Measurements from ENCODE around the gene PPP1R36. TPM values are rescaled to one million over a fixed set of nuclear protein-coding genes. Genes with fewer than 3 reads are reported as not detected.

Gene PPP1R36
- total and polyA plus RNA-seq, 7 donors = 1.1 to 8.6 (median 2.3) TPM; not detected in 2

- DNase-seq = no peak
- TF ChIP-seq POLR2AphosphoS5 (IDR thresholded peaks at IDR 0.05) (no peak), EP300 (IDR thresholded peaks at IDR 0.05) (no peak), POLR2A (IDR thresholded peaks at IDR 0.05) (no peak)
- TF ChIP-seq, protein P1, sequence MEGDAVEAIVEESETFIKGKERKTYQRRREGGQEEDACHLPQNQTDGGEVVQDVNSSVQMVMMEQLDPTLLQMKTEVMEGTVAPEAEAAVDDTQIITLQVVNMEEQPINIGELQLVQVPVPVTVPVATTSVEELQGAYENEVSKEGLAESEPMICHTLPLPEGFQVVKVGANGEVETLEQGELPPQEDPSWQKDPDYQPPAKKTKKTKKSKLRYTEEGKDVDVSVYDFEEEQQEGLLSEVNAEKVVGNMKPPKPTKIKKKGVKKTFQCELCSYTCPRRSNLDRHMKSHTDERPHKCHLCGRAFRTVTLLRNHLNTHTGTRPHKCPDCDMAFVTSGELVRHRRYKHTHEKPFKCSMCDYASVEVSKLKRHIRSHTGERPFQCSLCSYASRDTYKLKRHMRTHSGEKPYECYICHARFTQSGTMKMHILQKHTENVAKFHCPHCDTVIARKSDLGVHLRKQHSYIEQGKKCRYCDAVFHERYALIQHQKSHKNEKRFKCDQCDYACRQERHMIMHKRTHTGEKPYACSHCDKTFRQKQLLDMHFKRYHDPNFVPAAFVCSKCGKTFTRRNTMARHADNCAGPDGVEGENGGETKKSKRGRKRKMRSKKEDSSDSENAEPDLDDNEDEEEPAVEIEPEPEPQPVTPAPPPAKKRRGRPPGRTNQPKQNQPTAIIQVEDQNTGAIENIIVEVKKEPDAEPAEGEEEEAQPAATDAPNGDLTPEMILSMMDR (IDR thresholded peaks at IDR 0.05) = no peak
- Histone ChIP-seq H3K36me3 (no peaks in the 10 kb centered on the region), H3K4me1 (peaks cover 0 to 12% (median 5%) of the 10 kb centered on the region in 4 donors), H3K4me3 (no peak overlapping the region), H3K9me3 (no peaks in the 10 kb centered on the region), H3K27ac (no peak overlapping the region), H3K27me3 (no peaks in the 10 kb centered on the region)
- intact Hi-C loops (cut with DNase I) = loop anchor here (10.0 kb wide), 1 partner anchor 294 kb away; no protein-coding TSS in a partner anchor
- WGBS, 2 donors = 93 to 95% methylated on average over 2 of the region's 2 CpGs
Measured at GRCh38 chr14:64638625-64639024, 88.9 kb downstream of the PPP1R36 start.

Small RNAs within 50 kb of the gene (small RNA-seq; reads per million reads assigned to genes)
- 0 reads per million in 3 donors for gene AL049869.4

Other genes starting within 250 kb of the PPP1R36 start
- 10 to 100 TPM; 20.5 to 36.0 (median 26.1) TPM for gene MTHFD1, start 161.6 kb upstream of the PPP1R36 start, total RNA-seq
- gene MTHFD1, start 161.6 kb upstream of the PPP1R36 start, polyA plus RNA-seq = 10 to 100 TPM; 12.0 to 45.6 (median 16.9) TPM
- gene AKAP5, start 84.5 kb upstream of the PPP1R36 start, total RNA-seq = 1 to 10 TPM in 1 of 4 donors, under 1 TPM in 3; 0.33 to 1.7 (median 0.76) TPM
- gene AKAP5, start 84.5 kb upstream of the PPP1R36 start, polyA plus RNA-seq = 1 to 10 TPM; 2.0 to 7.2 (median 4.4) TPM
- gene ZBTB25, start 46.1 kb upstream of the PPP1R36 start, total RNA-seq = 10 to 100 TPM in 3 of 4 donors, 1 to 10 TPM in 1; 9.6 to 24.6 (median 11.8) TPM
- 1 to 10 TPM in 2 of 3 donors, under 1 TPM in 1; 0.69 to 5.0 (median 1.8) TPM for gene ZBTB25, start 46.1 kb upstream of the PPP1R36 start, polyA plus RNA-seq
- 10 to 100 TPM; 37.2 to 52.9 (median 45.3) TPM for gene ZBTB1, start 45.2 kb upstream of the PPP1R36 start, total RNA-seq
- gene ZBTB1, start 45.2 kb upstream of the PPP1R36 start, polyA plus RNA-seq = 10 to 100 TPM in 1 of 3 donors, 1 to 10 TPM in 2; 6.0 to 17.4 (median 9.6) TPM
- 100 to 1,000 TPM in 2 of 4 donors, 10 to 100 TPM in 2; 80.3 to 172 (median 102) TPM for gene HSPA2, start 9.2 kb upstream of the PPP1R36 start, total RNA-seq
- gene HSPA2, start 9.2 kb upstream of the PPP1R36 start, polyA plus RNA-seq = 10 to 100 TPM; 28.7 to 37.2 (median 34.3) TPM
- 10 to 100 TPM; 34.4 to 67.9 (median 52.3) TPM for gene PLEKHG3, start 154.5 kb downstream of the PPP1R36 start, total RNA-seq
- gene PLEKHG3, start 154.5 kb downstream of the PPP1R36 start, polyA plus RNA-seq = 10 to 100 TPM; 16.9 to 26.8 (median 17.4) TPM

Measured in sigmoid colon (tissue), 7 donors.